ENCODE data around the gene SLC28A3. TPM values are rescaled to one million over a fixed set of nuclear protein-coding genes. Genes with fewer than 3 reads are reported as not detected.
"Not testable (repeated sequence)": the region's sequence is repeated elsewhere in the genome, so short reads cannot be mapped to it uniquely, and the experiment has no call there.

Gene SLC28A3
- not detected for total RNA-seq

GRCh38 chr9:84340535-84340934 lies at the start of gene SLC28A3:
TSS of gene SLC28A3 (minus strand) at chr9:84340758. CDS start at chr9:84340633, 125 bp downstream.
- no peak for DNase-seq

GRCh38 chr9:84390254-84390653 lies 49.7 kb upstream of the SLC28A3 start:
- DNase-seq, result not testable (repeated sequence)

GRCh38 chr9:84387821-84388220 lies 47.3 kb upstream of the SLC28A3 start:
- DNase-seq, result no peak

- DNase-seq, result no peak
These were observed 46.2 kb upstream of the SLC28A3 start for GRCh38 chr9:84386753-84387152.

- no peak for DNase-seq
These were observed 45.0 kb upstream of the SLC28A3 start for GRCh38 chr9:84385386-84386040.

- DNase-seq, result no peak
These were observed 44.1 kb upstream of the SLC28A3 start for GRCh38 chr9:84384617-84385016.

- DNase-seq, result no peak
These were observed 42.6 kb upstream of the SLC28A3 start for GRCh38 chr9:84383178-84383577.

GRCh38 chr9:84382720-84383119 lies 42.2 kb upstream of the SLC28A3 start:
- DNase-seq, result no peak

- no peak for DNase-seq
These were observed 41.0 kb upstream of the SLC28A3 start for GRCh38 chr9:84381508-84381907.

- DNase-seq, result no peak
These were observed 39.2 kb upstream of the SLC28A3 start for GRCh38 chr9:84379740-84380139.

GRCh38 chr9:84375954-84376353 lies 35.4 kb upstream of the SLC28A3 start:
- DNase-seq, result no peak

- no peak for DNase-seq
These were observed 34.0 kb upstream of the SLC28A3 start for GRCh38 chr9:84374516-84374915.

GRCh38 chr9:84374013-84374412 lies 33.5 kb upstream of the SLC28A3 start:
- no peak for DNase-seq

- DNase-seq, result no peak
These were observed 31.2 kb upstream of the SLC28A3 start for GRCh38 chr9:84371737-84372136.

- no peak for DNase-seq
These were observed 28.0 kb upstream of the SLC28A3 start for GRCh38 chr9:84368601-84369000.

GRCh38 chr9:84367726-84368125 lies 27.2 kb upstream of the SLC28A3 start:
- not testable (repeated sequence) for DNase-seq

GRCh38 chr9:84366683-84367082 lies 26.1 kb upstream of the SLC28A3 start:
- no peak for DNase-seq

- DNase-seq, result not testable (repeated sequence)
These were observed 24.4 kb upstream of the SLC28A3 start for GRCh38 chr9:84364894-84365490.

GRCh38 chr9:84361645-84362044 lies 21.1 kb upstream of the SLC28A3 start:
- no peak for DNase-seq

- no peak for DNase-seq
These were observed 16.7 kb upstream of the SLC28A3 start for GRCh38 chr9:84357275-84357674.

GRCh38 chr9:84354035-84354434 lies 13.5 kb upstream of the SLC28A3 start:
- no peak for DNase-seq

- no peak for DNase-seq
These were observed 9.1 kb upstream of the SLC28A3 start for GRCh38 chr9:84349671-84350070.

- no peak for DNase-seq
These were observed 2.6 kb upstream of the SLC28A3 start for GRCh38 chr9:84343111-84343521.

GRCh38 chr9:84339962-84340361 lies 596 bp downstream of the SLC28A3 start:
- DNase-seq, result no peak

- no peak for DNase-seq
These were observed 1.1 kb downstream of the SLC28A3 start for GRCh38 chr9:84339503-84339902.

All from effector CD4-positive, alpha-beta T cell (primary cell).